Right kidney (tissue), 1 donor: ENCODE data around the gene CFAP251.

Experiments
- DNase-seq: peaks from one replicate; pipeline ENCODE4 v3.0.0-alpha.2; 2016

Gene CFAP251

GRCh38 chr12:122003651-122004611 lies 85.5 kb downstream of the CFAP251 start:
- no peak for DNase-seq

GRCh38 chr12:122004633-122005071 lies 86.3 kb downstream of the CFAP251 start:
- no peak for DNase-seq

- no peak for DNase-seq
Measured at GRCh38 chr12:122005252-122005776, 86.9 kb downstream of the CFAP251 start.

DNA sequence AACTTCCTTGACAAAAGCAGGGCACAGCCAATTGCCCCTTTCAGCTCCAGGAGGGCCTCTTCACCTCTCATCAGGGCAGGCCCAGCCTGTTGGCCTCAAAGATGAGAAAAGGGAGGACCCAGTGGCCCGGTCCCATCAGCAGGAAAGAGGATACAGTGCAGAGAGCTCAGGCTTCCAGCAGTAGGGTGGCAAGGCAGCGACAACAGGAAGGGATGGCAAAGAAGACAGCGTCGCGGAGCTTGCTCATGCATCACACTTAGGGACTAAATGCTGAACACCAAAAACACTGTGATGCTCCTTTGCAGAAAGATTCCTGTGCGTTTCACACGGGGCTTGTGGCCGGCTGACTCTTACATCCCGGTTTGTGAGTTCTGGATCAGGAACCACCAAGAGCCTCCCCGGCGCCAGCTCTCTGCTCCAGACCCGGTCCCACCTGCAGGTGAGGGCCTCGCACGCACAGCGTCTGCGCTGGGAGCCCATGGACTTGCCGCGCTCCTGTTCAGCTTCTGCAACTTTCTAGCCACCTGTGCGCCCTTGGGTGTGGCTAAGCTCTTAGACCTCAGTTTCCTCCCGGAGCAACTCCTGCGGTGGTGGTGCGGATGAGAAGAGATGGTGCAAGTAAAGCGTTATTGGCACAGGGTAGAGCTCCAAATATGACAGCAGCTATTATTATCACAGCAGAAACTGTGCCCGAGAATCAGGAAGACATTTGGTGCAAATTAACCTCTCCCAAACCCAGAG lies 88.0 kb downstream of the CFAP251 start:
- no peak for DNase-seq

- no peak for DNase-seq
Measured at GRCh38 chr12:122009741-122010140, 91.3 kb downstream of the CFAP251 start.

DNA sequence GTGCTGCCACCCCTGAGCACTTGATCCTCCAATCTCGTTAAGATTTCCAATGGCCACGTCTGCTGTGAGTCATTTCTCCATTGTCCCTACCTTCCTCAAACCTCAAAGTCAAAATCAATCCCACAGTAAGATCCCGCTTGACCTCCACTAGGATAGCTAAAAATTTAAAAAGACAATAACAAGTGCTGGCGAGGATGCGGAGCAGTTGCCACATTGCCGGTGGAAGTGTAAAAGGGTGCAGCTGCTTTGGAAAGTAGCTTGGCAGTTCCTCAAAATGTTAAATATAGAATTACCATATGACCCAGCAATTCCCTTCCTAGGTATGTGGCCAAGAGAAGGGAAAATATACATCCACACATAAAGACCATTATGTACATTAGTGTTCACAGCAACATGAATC lies 93.8 kb downstream of the CFAP251 start:
- no peak for DNase-seq

DNA sequence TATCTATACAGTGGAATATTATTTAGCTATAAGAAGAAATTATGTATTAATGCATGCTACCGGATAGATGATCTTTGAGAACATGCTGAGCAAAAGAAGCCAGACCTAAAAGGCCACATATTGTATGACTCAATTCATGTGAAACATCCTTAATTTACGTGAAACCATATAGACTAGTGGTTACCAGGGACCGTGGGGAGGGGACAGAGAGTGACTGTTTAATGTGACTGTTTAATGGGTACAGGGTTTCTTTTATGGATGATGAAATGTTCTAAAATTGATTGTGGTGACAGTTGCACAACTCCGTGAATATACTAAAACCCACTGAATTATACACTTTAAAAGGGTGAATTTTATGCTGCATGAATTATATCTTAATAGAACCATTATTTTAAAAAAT lies 94.7 kb downstream of the CFAP251 start:
- DNase-seq, result no peak

GRCh38 chr12:122013791-122014590 lies 95.6 kb downstream of the CFAP251 start:
- DNase-seq, result no peak

GRCh38 chr12:122014781-122015180 lies 96.4 kb downstream of the CFAP251 start:
- DNase-seq, result no peak

GRCh38 chr12:122018457-122018856 lies 100.1 kb downstream of the CFAP251 start:
- no peak for DNase-seq

DNA sequence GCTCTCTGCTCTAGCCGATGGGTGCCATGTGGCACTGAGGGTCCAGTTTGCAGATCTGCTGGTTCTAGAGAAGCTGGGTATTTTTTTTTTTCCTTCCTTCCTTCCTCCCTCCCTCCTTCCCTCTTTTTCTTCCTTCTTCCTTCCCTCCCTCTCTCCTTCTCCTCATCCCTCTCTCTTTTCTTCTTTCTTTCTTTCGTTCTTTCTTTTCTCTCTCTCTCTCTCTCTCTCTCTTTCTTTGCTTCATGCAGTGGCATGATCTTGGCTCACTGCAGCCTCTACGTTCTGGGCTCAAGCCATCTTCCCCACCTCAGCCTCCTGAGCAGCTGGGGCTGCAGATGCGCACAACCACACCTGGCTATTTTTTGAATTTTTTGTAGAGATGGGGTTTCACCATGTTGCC lies 100.5 kb downstream of the CFAP251 start:
- DNase-seq, result no peak

- no peak for DNase-seq
Measured at GRCh38 chr12:122020795-122021192, 102.4 kb downstream of the CFAP251 start.

DNA sequence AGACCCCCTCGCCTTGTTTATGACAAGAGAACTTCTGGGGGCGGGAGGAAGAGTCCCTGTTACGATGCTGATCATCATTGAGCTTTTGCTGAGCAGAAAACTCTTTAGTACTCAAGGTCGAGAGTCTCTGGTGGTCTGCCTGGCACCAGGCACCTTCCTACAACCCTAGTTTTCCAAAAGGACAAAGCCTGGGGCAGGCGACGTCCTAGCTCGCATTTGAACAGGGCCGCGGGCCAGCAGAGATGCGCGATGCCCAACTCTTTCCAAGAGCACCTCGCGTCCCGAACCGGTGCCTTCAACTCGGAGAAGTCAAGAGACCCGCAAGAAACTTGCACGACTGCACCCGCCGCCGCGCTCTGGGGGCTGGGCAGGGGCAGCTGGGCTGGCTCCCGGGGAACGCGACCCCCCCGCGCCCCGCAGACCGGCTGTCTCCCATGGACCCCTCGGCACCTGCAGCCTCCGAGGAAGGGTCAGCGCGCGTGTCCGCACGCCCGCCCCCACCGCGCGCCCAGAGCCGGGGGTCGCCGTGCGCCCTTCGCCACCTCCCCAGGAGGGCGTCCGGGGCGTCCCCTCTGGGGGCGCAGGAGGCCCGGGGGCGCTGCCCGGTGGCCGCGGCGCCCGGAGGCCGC lies 102.9 kb downstream of the CFAP251 start:
- DNase-seq, result peak; percentile 82

GRCh38 chr12:122021822-122022392 lies 103.5 kb downstream of the CFAP251 start, which contains the start of gene BCL7A:
TSS of gene BCL7A (plus strand) at chr12:122021884. CDS start at chr12:122022092, 208 bp downstream.
- DNase-seq, result peak; percentile 95

- DNase-seq, result peak; percentile 75
Measured at GRCh38 chr12:122022393-122023338, 104.3 kb downstream of the CFAP251 start.

DNA sequence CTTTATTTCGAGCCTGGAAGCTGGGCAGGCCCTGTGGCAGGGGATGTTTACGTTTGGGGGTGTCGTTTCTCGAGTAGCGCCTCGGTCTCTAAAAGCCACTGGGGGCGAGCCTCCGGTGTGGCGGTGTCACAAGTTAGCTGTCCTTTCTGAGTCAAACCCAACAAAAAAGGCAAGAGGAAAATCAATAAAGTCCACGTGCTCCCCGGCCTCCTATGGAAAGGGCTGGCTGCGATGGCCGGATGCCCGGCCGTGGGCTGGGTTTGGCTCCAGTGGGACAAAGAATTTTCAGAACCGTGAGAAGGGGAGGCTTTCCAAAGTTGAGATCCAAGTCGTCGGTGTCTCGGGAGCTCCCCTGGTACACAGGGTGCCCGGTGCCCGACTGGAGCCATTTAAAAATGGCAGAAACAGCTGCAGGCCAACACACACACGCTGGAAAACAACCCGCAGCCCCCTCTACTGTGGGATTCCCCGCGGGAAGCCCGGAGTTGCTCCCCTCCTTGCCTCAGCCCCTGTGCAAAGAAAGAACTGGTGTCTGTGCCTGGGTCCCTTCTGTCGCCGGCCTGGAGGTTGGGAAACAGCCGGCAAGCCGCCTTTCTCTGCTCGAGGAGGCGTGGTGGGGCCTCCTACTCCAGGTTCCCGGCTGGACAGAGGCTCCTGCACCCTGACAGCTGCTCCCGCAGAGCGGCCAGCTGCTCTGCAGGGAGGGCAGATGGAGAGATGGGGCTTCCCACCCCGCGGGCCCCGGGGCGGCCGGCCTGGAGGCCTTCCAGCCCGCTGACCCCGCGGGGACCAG lies 105.1 kb downstream of the CFAP251 start:
- DNase-seq, result peak; percentile 83

DNA sequence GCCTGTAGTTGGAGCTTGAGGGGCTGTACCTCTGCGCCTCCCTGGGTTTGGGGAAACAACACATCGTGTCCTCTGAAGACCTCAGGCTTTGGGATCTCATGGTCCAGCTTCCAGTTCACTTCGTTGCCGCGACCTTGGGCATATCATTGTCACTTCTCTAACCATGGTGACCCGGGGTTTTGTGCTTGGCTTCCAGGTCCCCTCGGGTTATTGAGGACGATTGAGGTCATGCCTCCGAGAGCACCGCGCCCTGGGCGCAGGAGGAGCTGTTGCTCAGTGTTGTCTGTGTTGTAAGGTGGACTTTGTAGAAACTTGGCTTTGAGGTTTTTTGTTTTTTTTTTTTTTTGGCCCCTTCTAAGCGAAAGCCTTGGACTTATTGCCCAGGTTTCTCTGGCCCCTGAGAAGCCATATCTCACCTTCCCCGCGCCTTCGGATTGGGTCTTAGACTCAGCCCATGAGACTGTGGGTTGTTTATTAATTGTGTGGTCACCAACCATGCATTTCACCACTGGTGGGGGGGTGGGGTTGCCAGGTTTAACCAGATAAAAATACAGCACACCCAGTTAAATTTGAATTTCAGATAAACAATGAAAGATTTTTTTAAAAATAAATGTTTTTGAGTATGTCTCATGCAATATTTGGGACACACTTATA lies 105.9 kb downstream of the CFAP251 start:
- DNase-seq, result no peak

GRCh38 chr12:122026706-122027333 lies 108.4 kb downstream of the CFAP251 start:
- DNase-seq, result no peak
